Measurements from ENCODE around the gene NTSR1. TPM values are rescaled to one million over a fixed set of nuclear protein-coding genes. Genes with fewer than 3 reads are reported as not detected.

NTSR1 gene
- total and polyA plus RNA-seq, 4 donors, result 0.03 to 0.33 (median 0.08) TPM; not detected in 1

DNA sequence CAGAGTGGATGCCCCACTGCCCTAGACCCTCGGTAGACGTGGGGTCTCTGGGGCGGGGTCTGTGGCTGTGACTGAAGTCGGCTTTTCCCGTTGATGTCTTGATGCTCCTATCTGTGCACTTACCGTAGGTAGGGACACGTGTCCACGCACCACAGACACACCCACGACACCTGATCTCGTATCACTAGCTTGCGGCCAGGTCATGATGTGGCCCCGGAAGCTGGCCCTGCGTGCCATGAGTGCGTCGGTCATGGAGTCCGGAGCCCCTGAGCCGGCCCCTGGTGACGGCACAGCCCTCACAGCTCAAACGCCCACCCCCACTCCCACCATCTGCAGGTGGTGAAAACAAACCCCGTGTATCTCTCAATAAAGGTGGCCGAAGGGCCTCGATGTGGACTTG is 53.7 kb downstream of the NTSR1 start:
- TF ChIP-seq JUND (IDR thresholded peaks at IDR 0.05) (no peak), FOXA1 (IDR thresholded peaks at IDR 0.05) (no peak), YY1 (IDR thresholded peaks at IDR 0.05) (no peak), EGR1 (IDR thresholded peaks at IDR 0.05; ENCODE audit: low read depth in 2 of 2) (no peak), TAF1 (conservative IDR thresholded peaks at IDR 0.05) (no peak), FOXA2 (IDR thresholded peaks at IDR 0.05) (no peak)
- TF ChIP-seq, protein P1, sequence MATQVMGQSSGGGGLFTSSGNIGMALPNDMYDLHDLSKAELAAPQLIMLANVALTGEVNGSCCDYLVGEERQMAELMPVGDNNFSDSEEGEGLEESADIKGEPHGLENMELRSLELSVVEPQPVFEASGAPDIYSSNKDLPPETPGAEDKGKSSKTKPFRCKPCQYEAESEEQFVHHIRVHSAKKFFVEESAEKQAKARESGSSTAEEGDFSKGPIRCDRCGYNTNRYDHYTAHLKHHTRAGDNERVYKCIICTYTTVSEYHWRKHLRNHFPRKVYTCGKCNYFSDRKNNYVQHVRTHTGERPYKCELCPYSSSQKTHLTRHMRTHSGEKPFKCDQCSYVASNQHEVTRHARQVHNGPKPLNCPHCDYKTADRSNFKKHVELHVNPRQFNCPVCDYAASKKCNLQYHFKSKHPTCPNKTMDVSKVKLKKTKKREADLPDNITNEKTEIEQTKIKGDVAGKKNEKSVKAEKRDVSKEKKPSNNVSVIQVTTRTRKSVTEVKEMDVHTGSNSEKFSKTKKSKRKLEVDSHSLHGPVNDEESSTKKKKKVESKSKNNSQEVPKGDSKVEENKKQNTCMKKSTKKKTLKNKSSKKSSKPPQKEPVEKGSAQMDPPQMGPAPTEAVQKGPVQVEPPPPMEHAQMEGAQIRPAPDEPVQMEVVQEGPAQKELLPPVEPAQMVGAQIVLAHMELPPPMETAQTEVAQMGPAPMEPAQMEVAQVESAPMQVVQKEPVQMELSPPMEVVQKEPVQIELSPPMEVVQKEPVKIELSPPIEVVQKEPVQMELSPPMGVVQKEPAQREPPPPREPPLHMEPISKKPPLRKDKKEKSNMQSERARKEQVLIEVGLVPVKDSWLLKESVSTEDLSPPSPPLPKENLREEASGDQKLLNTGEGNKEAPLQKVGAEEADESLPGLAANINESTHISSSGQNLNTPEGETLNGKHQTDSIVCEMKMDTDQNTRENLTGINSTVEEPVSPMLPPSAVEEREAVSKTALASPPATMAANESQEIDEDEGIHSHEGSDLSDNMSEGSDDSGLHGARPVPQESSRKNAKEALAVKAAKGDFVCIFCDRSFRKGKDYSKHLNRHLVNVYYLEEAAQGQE (IDR thresholded peaks at IDR 0.05), result no peak
- TF ChIP-seq, protein P2, sequence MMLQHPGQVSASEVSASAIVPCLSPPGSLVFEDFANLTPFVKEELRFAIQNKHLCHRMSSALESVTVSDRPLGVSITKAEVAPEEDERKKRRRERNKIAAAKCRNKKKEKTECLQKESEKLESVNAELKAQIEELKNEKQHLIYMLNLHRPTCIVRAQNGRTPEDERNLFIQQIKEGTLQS (IDR thresholded peaks at IDR 0.05), result no peak
- H3K4me1 ChIP-seq (ENCODE audit: control insufficient read depth in 4 of 4, insufficient read depth in 4 of 4, low read length in 3 of 4), result no peaks in the 10 kb centered on the region
- no peak overlapping the region for H3K27ac ChIP-seq (ENCODE audit: low read depth in 1 of 2, low read length in 2 of 2)
- no peak overlapping the region for H3K9ac ChIP-seq (ENCODE audit: low read depth in 1 of 2, low read length in 2 of 2)
- no peak overlapping the region for H3K4me3 ChIP-seq (ENCODE audit: low read depth in 1 of 3, low read length in 3 of 3)
- no peaks in the 10 kb centered on the region for H3K9me3 ChIP-seq (ENCODE audit: control insufficient read depth in 4 of 4, low read length in 3 of 4)
- no peak for DNase-seq (ENCODE audit: low spot score)
- 88% methylated on average over 22 of the region's 22 CpGs for WGBS
- H3K36me3 ChIP-seq (ENCODE audit: control insufficient read depth in 4 of 4, insufficient read depth in 3 of 4, low read depth in 1 of 4, low read length in 3 of 4), result no peaks in the 10 kb centered on the region
- no peaks in the 10 kb centered on the region for H3K27me3 ChIP-seq (ENCODE audit: control insufficient read depth in 4 of 4, insufficient read depth in 4 of 4, low read length in 3 of 4)

DNA sequence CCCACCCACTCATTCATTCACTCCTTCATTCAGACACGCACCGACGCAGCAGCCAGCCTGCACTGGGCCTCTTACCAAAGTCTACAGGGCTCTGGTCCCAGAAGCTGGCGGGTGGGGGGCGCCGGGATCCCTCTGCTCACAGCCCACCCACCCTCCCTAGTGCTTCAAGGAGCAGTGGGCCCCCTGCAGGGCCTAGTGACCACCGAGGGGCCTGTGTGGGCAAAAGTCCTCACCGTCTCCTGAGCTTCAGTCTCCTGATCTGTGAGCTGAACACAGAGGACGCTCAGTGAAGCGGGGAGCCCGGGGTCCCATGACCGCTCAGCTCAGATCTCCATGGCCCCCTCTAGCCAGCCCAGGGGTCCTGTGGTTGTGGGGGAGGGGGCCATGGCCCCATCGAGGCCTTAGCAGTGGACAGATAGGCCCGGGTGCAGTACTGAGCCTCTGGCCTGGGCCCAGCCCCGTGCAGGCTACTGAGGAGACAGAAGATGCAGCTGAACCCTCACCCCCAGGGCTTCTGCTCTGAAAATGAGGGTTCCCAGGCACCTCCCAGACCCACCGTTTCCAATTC is 54.2 kb downstream of the NTSR1 start:
- H3K4me1 ChIP-seq (ENCODE audit: control insufficient read depth in 4 of 4, insufficient read depth in 4 of 4, low read length in 3 of 4), result no peaks in the 10 kb centered on the region
- H3K9ac ChIP-seq (ENCODE audit: low read depth in 1 of 2, low read length in 2 of 2), result no peak overlapping the region
- TF ChIP-seq FOXA2 (IDR thresholded peaks at IDR 0.05), result no peak
- no peak for TF ChIP-seq HNF4G (IDR thresholded peaks at IDR 0.05)
- TF ChIP-seq, protein P3, sequence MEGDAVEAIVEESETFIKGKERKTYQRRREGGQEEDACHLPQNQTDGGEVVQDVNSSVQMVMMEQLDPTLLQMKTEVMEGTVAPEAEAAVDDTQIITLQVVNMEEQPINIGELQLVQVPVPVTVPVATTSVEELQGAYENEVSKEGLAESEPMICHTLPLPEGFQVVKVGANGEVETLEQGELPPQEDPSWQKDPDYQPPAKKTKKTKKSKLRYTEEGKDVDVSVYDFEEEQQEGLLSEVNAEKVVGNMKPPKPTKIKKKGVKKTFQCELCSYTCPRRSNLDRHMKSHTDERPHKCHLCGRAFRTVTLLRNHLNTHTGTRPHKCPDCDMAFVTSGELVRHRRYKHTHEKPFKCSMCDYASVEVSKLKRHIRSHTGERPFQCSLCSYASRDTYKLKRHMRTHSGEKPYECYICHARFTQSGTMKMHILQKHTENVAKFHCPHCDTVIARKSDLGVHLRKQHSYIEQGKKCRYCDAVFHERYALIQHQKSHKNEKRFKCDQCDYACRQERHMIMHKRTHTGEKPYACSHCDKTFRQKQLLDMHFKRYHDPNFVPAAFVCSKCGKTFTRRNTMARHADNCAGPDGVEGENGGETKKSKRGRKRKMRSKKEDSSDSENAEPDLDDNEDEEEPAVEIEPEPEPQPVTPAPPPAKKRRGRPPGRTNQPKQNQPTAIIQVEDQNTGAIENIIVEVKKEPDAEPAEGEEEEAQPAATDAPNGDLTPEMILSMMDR (IDR thresholded peaks at IDR 0.05; ENCODE audit: low read depth, low read length, missing input control), result no peak
- no peak for TF ChIP-seq RAD21 (IDR thresholded peaks at IDR 0.05)
- TF ChIP-seq, protein P2 (IDR thresholded peaks at IDR 0.05), result no peak
- no peak for TF ChIP-seq GABPA (IDR thresholded peaks at IDR 0.05 in 1 of 2, conservative IDR thresholded peaks at IDR 0.05 in 1 of 2)
- no peak for TF ChIP-seq FOXA1 (IDR thresholded peaks at IDR 0.05)
- no peak for TF ChIP-seq HNF4A (conservative IDR thresholded peaks at IDR 0.05)
- no peak for TF ChIP-seq JUND (IDR thresholded peaks at IDR 0.05)
- TF ChIP-seq YY1 (IDR thresholded peaks at IDR 0.05), result no peak
- H3K36me3 ChIP-seq (ENCODE audit: control insufficient read depth in 4 of 4, insufficient read depth in 3 of 4, low read depth in 1 of 4, low read length in 3 of 4), result no peaks in the 10 kb centered on the region
- DNase-seq (ENCODE audit: low spot score), result no peak
- H3K27ac ChIP-seq (ENCODE audit: low read depth in 1 of 2, low read length in 2 of 2), result no peak overlapping the region
- H3K27me3 ChIP-seq (ENCODE audit: control insufficient read depth in 4 of 4, insufficient read depth in 4 of 4, low read length in 3 of 4), result no peaks in the 10 kb centered on the region
- WGBS, result 94% methylated on average over 16 of the region's 16 CpGs
- H3K9me3 ChIP-seq (ENCODE audit: control insufficient read depth in 4 of 4, low read length in 3 of 4), result no peaks in the 10 kb centered on the region
- no peak overlapping the region for H3K4me3 ChIP-seq (ENCODE audit: low read depth in 1 of 3, low read length in 3 of 3)
